Stimulated activated effector memory CD8-positive, alpha-beta T cell treated with anti-CD3 and anti-CD28 coated beads, Interleukin-12 subunit alpha, Interleukin-12 subunit beta, amount 100 ng/mL, for 72 hours (primary cell): Measurements from ENCODE around the gene CUTC.
A peak's percentile ranks its signal among the peaks of the same experiment; 100 is the strongest.

Experiments used
- ATAC-seq: fragments of 150-1000 bp; cut with Tn5 transposase; 2 replicates; pipeline ENCODE4 v1.10.0; 2021
- DNase-seq, 2 donors: peaks; one replicate each; pipeline ENCODE4 v3.0.0; 2021 to 2022; ENCODE audit warnings: low spot score in 2 of 2
- H3K27ac Mint-ChIP-seq: one replicate; pipeline ENCODE4 v1.8.0; 2022; ENCODE audit warnings: mild to moderate bottlenecking, mixed read lengths
- H3K36me3 Mint-ChIP-seq: one replicate; pipeline ENCODE4 v1.8.0; 2022; ENCODE audit warnings: mild to moderate bottlenecking, mixed read lengths
- H3K4me1 Mint-ChIP-seq: one replicate; pipeline ENCODE4 v1.8.0; 2022; ENCODE audit warnings: mixed read lengths
- H3K4me3 Mint-ChIP-seq: one replicate; pipeline ENCODE4 v1.8.0; 2022; ENCODE audit warnings: mild to moderate bottlenecking, mixed read lengths
- H3K9me3 Mint-ChIP-seq: one replicate; pipeline ENCODE4 v1.8.0; 2022; ENCODE audit warnings: mixed read lengths

The CUTC gene

DNA sequence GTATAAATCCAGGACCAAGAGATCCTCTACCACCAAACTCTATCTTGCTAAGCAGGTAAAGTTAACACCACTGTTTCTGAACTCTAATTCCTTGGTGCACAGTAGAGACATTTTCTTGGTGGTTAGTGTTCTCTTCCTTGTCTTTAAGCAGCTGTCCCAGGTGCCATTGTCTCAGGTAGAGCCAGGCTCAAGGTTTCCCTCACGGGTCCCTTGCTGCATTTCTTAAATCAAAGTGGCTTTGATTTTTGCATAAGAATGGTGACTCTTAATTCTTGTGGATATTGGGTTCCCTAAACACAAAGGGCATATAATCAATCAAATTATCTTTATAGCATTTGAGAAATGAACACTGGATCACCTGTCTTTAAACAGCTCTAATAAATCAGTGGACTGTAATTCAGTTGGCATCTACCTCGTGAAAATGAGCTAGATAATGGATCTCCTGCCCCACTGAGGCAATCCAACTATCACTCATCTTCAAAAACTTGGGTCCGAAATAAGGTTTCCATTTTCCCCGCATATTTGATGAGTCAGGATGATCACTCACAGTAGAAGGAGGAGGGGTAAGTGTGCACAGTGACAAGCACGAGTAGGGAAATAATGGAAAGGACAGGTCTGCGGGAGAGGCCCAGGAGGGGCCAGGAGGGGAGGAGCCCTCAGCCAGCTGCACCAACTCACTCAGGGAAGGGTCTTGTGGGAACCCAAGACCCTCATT is 52.9 kb downstream of the CUTC start:
- H3K4me1 Mint-ChIP-seq = no peaks in the 10 kb centered on the region
- DNase-seq (no peak), ATAC-seq (no peak)
- H3K27ac Mint-ChIP-seq = no peak overlapping the region
- H3K4me3 Mint-ChIP-seq = no peak overlapping the region
- no peaks in the 10 kb centered on the region for H3K36me3 Mint-ChIP-seq
- no peaks in the 10 kb centered on the region for H3K9me3 Mint-ChIP-seq

DNA sequence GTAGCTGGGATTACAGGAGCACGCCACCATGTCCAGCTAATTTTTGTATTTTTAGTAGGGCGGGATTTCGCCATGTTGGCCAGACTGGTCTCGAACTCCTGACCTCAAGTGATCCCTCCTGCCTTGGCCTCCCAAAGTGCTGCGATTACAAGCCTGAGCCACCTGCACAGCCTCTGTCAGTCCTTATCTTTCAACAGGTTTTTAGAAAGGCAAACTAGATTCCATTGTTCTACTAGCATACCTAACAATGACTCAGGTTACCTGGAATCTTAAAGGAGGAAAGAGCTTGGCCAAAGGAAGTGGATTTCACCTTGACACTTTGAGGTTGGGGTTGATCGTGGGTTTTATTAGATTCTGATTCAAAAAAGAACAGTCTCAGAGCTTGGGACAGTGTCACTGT is 53.6 kb downstream of the CUTC start:
- no peaks in the 10 kb centered on the region for H3K9me3 Mint-ChIP-seq
- H3K27ac Mint-ChIP-seq = no peak overlapping the region
- ATAC-seq (no peak), DNase-seq (no peak)
- H3K4me3 Mint-ChIP-seq = no peak overlapping the region
- H3K36me3 Mint-ChIP-seq = no peaks in the 10 kb centered on the region
- H3K4me1 Mint-ChIP-seq = no peaks in the 10 kb centered on the region

DNA sequence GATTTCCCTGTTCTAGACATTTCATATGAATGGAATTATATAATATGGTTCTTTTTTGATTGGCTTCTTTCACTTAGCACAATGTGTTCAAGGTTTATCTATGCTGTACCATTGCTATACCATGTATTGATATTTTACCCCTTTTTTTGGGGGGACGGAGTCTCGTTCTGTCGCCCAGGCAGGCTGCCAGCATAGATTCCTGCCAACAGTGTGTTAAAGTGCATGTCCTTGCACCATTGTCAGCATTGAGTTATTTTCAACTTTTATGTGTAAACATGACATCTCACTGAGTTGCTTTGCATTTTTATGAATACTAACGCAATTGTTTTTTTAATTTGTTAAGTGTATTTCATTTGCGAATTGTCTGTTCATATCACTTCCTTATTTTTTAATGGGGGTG is 55.3 kb downstream of the CUTC start:
- H3K27ac Mint-ChIP-seq = no peak overlapping the region
- H3K4me1 Mint-ChIP-seq = no peaks in the 10 kb centered on the region
- ATAC-seq (no peak), DNase-seq (no peak)
- H3K4me3 Mint-ChIP-seq = no peak overlapping the region
- no peaks in the 10 kb centered on the region for H3K9me3 Mint-ChIP-seq
- H3K36me3 Mint-ChIP-seq = no peaks in the 10 kb centered on the region

DNA sequence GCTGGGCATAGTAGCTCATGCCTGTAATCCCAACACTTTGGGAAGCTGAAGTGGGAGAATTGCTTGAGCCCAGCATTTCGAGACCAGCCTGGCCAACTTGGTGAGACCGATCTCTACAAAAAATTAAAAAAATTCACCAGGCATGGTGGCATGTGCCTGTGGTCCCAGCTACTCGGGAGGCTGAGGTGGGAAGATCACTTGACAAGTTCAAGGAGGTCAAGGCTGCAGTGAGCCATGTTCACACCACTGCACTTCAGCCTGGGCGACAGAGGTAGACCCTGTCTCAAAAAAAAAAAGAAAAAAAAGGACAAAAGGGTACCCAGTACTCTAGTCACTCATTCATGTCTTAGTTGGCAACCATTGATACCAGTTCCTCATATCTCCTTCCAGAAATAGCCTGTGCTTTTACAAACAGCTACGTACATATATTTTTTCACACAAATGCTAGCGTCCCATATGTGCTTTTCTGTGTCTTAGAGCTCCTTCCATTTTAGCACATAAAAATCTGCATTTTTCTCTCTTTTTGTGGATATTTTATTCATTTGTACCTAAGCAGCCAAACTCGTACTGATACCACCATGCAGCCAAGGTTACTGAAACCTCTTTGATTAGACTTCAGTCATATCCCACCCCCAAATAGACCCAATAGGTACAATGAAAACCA is 55.9 kb downstream of the CUTC start:
- Mint-ChIP-seq H3K27ac (no peak overlapping the region), H3K9me3 (no peaks in the 10 kb centered on the region), H3K4me1 (no peaks in the 10 kb centered on the region), H3K36me3 (no peaks in the 10 kb centered on the region), H3K4me3 (no peak overlapping the region)
- DNase-seq = no peak
- no peak for ATAC-seq

DNA sequence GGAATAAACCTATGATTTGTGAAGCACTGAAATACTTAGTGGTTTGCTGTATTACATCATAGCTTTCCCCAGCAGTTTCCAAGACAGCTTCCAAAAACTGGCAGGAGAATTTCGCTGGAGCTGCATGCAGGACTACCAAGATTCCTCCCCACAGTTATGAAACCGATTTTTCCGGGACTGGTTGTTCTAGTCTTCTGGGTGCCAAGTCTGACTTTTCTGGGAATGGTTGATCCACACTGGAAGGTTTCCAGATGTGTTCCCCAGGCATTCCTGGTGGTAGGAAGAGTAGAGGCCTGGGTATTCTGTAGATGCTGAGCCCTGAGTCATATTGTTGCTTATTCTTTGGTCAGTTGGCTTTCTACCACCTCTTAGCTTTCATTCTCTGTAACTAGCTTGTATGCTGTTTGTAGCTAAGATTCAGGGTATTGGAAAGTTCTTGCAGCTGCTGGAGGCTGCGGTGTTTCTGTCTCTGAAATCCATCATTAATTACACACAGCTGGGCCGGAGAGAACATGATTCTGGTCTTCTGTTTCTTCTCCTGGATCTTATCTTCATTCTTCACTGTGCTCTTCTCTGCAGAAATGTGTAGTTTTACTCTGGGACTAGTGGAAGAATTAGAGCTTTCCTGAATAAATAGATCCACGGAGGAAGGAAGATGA is 56.7 kb downstream of the CUTC start:
- Mint-ChIP-seq H3K4me3 (no peak overlapping the region), H3K27ac (no peak overlapping the region), H3K4me1 (no peaks in the 10 kb centered on the region), H3K36me3 (no peaks in the 10 kb centered on the region), H3K9me3 (no peaks in the 10 kb centered on the region)
- ATAC-seq (no peak), DNase-seq (no peak)

DNA sequence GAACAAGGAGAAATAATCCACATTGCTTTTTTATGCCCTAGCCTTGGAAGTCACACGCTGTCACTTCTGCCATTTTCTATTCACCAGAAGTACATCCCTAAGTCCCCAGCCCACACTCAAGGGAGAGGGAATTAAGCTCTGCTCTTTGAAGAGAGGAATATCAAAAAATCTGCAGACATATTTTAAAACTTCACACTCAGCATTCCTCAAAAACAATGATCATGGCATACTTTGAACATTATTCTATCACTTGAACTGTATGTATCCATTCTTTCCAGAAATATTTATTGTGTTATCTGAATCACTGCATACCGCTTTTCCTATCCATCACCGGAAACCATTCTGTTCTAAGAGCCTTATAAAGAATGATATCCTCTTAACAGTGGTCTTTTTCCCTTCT is 59.8 kb downstream of the CUTC start:
- Mint-ChIP-seq H3K4me3 (no peak overlapping the region), H3K9me3 (no peaks in the 10 kb centered on the region), H3K4me1 (no peaks in the 10 kb centered on the region), H3K36me3 (no peaks in the 10 kb centered on the region), H3K27ac (no peak overlapping the region)
- ATAC-seq (no peak), DNase-seq (no peak)

DNA sequence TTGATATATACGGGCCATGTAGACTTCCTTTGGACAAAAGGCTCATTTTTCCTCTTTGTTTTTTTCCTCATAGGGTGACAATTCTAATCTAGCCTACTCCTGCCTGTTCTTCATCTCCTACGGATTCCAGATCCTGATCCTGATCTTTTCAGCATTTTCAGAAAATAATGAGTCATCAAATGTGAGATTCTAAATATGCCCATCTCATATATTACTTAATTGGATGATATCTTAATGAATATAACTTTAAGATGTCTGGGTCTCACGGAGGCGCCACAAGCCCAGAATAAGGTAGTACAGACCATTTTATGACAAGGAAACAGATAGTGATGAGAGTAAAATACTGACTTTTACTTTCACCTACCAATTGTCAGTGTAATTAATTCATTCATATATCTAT is 61.8 kb downstream of the CUTC start:
- no peaks in the 10 kb centered on the region for H3K36me3 Mint-ChIP-seq
- H3K9me3 Mint-ChIP-seq = no peaks in the 10 kb centered on the region
- H3K27ac Mint-ChIP-seq = peak overlapping the region; percentile 15
- ATAC-seq = no peak
- H3K4me3 Mint-ChIP-seq = no peak overlapping the region
- no peaks in the 10 kb centered on the region for H3K4me1 Mint-ChIP-seq
- no peak for DNase-seq

DNA sequence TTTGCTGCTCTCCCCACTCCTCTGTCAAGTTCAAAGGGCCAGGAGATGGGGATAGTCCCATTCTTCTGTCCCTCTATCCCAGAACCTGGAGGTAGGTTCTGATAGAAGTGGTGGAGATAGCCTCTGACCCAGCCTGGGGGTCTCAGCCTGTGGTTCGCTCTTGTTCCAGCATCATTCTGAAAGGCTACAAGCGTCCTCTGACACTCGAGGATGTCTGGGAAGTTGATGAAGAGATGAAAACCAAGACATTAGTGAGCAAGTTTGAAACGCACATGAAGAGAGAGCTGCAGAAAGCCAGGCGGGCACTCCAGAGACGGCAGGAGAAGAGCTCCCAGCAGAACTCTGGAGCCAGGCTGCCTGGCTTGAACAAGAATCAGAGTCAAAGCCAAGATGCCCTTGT is 64.9 kb downstream of the CUTC start:
- DNase-seq (no peak), ATAC-seq (no peak)
- Mint-ChIP-seq H3K27ac (no peak overlapping the region), H3K36me3 (no peaks in the 10 kb centered on the region), H3K9me3 (no peaks in the 10 kb centered on the region), H3K4me3 (no peak overlapping the region), H3K4me1 (no peaks in the 10 kb centered on the region)

DNA sequence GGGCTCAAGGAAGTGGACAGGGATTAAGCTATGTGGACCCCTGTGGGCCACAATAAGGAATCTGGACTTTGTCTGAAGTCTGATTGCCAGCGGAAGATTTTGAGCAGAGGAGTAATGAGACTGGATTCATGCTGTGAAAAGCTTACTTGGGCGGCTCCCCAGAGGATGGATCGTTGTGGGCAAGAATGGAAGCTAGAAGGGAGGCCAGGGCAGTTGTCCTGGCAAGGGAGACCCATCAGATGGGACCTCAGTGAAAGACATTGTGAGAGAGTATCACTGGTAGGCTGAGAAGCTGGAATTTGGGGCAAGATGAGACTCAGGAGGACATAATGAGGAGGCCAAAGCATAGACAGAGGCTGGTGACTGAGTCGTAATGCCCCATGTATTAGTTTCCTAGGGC is 66.0 kb downstream of the CUTC start:
- Mint-ChIP-seq H3K4me3 (no peak overlapping the region), H3K36me3 (no peaks in the 10 kb centered on the region), H3K9me3 (no peaks in the 10 kb centered on the region), H3K27ac (no peak overlapping the region), H3K4me1 (no peaks in the 10 kb centered on the region)
- DNase-seq = no peak
- no peak for ATAC-seq

DNA sequence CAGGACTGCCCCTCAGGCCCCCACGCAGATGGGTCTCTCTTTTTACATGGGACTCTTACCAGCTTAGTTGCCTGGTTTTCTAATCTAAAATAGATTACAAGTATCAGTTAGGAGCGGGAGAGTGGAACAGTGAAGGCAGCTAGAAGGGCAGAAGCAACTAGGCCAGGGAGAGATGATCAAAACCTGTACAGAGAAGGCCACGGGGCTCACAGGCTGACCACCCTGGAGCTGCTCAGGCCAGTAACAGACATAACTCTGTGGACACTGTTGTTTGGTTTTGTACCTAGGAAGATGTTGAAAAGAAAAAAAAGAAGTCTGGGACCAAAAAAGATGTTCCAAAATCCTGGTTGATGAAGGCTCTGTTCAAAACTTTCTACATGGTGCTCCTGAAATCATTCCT is 66.9 kb downstream of the CUTC start:
- Mint-ChIP-seq H3K36me3 (no peaks in the 10 kb centered on the region), H3K4me1 (no peaks in the 10 kb centered on the region), H3K27ac (no peak overlapping the region), H3K4me3 (no peak overlapping the region), H3K9me3 (no peaks in the 10 kb centered on the region)
- DNase-seq (no peak), ATAC-seq (no peak)

DNA sequence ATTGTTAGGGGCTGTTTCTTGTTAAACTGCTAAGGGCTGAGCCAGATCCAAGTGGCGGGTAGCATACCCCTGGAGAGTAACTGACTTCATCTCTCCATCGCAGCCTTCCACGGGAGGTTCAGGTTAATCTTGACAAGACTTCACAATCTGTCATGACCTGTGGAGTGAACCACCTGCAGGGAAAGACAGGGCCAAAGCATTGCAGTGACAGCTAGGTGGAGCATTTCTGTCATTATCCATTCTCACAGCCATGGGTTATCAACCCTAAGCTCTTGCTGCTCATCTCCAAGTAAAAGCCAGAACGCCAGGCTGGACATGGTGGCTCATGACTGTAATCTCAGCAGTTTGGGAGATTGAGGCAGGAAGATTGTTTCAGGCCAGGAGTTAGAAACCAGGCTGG is 67.6 kb downstream of the CUTC start:
- H3K9me3 Mint-ChIP-seq = no peaks in the 10 kb centered on the region
- no peak overlapping the region for H3K4me3 Mint-ChIP-seq
- H3K27ac Mint-ChIP-seq = no peak overlapping the region
- no peak for DNase-seq
- no peaks in the 10 kb centered on the region for H3K36me3 Mint-ChIP-seq
- no peaks in the 10 kb centered on the region for H3K4me1 Mint-ChIP-seq
- ATAC-seq = no peak

DNA sequence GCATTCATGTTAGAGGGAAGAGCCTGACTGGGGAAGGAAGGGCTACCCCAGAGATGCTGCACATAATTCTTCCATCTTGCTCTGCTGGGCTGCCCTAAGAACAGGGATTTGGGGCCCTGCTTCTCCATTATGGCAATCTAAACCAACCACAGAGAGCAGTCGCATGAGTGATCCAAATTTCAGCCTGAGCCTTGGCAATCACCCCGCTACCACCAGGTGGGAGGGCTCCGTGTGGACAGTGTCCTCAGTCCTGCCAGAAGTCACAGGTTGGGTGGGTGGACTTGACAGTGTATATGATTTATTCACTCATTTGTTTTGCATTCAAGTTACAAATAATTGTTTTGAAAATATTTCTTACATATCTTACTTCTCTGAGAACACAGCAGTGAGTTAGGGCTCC is 72.4 kb downstream of the CUTC start:
- H3K9me3 Mint-ChIP-seq = no peaks in the 10 kb centered on the region
- no peak overlapping the region for H3K4me3 Mint-ChIP-seq
- H3K27ac Mint-ChIP-seq = no peak overlapping the region
- DNase-seq (no peak), ATAC-seq (no peak)
- no peaks in the 10 kb centered on the region for H3K4me1 Mint-ChIP-seq
- H3K36me3 Mint-ChIP-seq = no peaks in the 10 kb centered on the region

DNA sequence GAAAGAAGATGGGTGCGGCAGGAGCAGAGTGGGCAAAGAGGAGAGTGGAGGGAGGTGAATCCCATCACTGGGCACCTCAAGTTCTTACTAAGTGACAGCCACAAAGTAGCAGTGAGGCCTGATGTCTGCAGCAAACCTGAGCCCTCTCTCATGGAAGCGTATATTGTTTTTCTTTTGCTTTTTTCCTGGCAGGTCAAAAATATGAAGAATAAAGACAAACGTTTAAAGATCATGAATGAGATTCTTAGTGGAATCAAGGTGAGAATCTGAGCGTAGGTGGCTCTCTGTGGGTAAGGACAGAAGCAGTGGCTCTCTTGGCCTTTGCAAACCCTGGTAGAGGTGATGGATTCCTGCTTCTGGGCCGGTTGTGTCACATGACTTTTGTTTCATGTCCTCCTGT is 73.2 kb downstream of the CUTC start:
- H3K27ac Mint-ChIP-seq = no peak overlapping the region
- H3K4me3 Mint-ChIP-seq = no peak overlapping the region
- no peak for DNase-seq
- no peak for ATAC-seq
- no peaks in the 10 kb centered on the region for H3K36me3 Mint-ChIP-seq
- H3K9me3 Mint-ChIP-seq = no peaks in the 10 kb centered on the region
- H3K4me1 Mint-ChIP-seq = no peaks in the 10 kb centered on the region
